Measurements from ENCODE around the gene SHISA8.

The SHISA8 gene

DNA sequence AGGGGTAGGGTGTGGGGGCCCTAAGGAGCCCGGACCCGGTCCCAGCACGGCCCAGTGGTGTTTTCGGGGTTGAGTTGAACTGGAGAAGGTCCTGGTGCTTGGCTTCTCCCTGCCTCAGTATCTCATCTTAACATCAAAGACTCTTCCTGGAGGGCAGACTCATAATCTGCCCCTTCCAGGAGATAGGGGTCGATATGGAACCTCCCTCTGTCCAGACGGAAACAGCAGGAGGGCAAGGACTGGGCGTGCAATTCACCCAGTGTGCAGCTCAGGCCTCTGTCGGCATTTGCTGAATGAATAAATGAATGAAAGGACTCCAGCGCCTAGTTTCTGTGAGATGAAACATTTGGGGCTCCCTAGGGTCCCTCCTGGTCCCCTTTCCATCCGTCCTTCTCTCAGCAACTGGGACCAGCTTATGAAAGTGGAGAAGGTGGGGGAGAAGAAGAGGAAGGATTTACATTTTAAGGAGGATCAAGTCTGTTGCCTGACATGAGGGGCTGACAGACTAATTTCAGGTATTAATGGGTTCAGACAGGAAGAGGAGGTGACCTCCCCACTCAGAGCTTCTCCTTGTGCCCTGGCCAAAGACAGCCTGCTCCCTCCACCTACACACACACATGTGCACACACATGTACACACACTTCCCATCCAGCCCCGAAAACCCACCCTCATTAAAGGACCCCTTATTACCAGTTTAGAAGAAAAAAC, 1.1 kb upstream of the SHISA8 start:
- DNase-seq (ENCODE audit: low read depth in 2 of 3, low spot score in 2 of 3), result no peak

DNA sequence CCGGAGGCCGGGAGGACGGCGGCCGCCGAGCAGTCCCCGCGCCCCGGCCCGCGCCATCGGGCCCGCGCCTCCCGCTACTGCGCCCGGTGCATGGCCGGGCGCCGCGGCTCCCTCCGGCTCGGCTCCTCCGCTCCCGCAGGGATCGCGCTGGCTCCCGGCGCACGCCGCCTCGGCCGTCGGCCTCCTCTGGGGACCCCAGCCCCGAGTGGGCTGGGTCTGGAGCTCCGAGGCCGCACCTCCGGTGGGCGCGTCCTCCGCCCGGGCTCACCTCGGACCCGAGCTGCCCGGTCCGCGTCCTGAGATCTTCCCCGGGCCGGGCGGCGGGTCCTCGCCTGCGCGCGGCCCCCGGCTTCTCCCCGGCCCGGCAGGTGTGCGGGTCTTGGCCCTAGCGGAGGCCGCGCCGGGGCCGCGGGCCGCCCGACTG, 251 bp downstream of the SHISA8 start:
- no peak for DNase-seq (ENCODE audit: low read depth in 2 of 3, low spot score in 2 of 3)

DNA sequence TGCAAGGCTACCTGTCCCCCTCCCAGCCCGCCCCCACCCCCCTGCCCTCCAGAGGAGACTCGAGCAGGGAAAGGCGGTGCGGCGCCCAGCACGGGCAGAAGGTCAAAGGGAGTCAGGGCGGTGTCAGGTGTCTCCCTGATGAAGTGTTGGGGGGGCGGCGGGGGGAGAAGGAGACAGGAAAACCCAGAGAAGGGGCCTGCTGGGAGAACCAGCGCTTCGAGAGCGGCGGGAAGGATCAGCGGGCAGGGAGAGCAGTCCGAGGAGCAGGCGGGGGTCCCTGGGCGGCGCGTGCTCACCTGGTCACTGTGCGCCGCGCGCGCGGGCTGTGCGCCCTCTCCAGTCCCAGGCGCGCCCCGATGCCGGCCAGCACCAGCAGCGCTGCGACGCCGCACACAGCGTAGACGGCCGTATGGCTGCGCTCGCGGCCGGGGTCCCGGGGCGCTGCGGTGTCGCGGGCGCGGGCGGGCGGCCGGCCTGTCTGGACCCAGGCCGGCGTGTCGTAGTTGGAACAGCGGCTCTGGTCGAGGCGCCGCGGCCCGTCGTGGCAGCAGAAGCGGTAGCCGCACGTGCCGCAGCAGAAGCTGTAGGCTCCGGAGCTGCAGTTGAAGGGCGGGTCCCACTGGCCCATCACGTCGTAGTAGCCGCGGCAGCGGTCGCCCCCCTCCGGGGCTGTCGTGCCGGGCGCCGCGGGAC, 886 bp downstream of the SHISA8 start:
- DNase-seq (ENCODE audit: low read depth in 2 of 3, low spot score in 2 of 3), result no peak

DNA sequence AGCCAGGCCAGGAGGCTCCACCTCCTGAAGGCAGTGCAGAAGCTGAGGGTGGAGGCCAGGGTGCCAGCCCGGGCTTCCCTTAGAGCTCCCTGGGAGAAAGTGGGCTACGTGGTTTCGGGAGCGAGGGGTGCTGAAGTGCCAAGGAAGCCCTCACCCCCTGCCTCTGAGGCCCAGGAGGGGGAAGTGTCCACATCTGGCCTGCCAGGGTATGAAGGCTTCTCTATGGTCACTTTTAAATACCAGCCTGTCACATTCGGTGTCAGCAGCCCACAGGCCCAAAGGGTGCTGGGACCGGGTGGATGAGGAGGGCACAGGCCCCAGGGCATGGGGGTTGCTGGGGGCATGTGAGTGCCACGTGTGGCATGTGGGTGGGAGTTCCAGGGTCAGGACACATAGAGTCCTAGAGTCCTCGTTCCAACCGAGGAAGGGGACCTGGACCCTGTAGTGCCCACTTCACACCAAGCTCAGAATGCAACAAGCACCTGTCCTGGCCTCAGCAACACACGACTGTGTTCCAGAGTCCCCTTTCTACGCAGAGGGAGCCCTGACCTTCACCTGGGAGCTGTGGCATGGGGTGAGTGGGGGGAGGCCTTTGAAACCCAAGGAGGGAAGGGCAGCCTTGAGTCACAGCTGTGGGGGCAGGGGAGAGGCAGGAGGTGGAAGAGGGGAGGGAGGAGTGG, 1.7 kb downstream of the SHISA8 start:
- DNase-seq (ENCODE audit: low read depth in 2 of 3, low spot score in 2 of 3), result no peak

DNA sequence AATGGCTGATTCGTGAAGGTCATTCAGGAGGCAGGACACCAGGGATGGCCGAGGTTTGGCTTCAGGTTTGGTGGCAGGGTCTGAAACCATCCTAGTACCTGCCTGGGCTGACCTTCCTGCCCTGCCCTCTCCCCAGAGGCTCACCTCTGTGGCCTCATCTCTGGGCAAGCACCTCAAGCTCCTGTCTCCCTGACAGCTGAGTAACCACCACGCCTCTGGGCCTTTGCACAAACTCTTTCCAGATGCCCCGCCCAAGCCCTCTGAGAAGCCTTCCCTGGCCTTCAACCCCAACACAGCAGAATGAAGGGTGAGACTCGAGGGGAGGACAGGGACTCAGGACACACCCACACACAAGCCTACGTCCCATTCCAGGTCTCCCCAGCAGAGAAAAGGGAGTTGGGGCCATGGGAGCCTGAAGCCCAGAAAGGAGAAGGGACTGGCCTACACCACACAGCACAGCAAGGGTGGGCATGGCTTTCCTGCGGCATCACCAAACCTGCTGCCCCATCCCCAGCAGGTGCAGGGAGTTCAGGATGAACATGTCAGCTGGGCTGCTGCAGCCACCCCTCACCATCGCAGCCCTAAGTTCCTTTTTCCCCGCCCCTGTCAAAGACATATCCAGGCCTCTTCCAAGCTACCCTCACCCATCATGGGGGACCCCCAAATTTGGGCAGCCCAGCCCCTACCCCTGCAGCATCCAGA, 2.4 kb downstream of the SHISA8 start:
- no peak for DNase-seq (ENCODE audit: low read depth in 2 of 3, low spot score in 2 of 3)

DNA sequence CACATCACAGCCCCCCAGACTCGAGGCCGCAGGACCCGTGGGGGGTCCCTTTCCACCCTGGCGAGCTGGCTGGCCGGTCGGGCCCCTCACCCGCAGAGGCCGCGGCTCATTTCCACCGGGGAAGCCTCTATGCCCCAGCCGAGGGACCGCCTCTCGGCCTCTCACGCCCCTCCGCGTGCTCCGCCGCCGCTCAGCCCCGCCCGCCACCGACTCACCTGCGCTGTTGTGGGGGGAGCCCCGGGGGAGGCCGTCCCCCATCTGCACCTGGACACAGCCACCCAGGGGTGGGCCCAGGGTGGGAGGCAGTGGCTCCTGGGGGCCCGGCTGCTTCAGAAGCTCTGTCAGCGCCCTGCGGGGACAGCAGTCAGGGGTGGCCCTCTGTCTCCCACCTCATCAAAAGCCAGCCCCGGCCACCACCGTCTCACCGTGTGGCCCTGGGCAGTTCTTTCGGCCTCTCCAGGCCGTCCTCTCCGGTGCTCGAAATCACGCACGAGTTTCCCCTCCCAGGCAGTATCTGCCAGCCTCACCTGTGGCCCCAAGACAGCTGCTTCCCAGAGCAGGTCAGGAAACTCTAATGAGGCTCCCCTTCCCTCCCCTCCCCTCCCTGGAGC, 3.8 kb downstream of the SHISA8 start:
- DNase-seq (ENCODE audit: low read depth in 2 of 3, low spot score in 2 of 3), result no peak

DNA sequence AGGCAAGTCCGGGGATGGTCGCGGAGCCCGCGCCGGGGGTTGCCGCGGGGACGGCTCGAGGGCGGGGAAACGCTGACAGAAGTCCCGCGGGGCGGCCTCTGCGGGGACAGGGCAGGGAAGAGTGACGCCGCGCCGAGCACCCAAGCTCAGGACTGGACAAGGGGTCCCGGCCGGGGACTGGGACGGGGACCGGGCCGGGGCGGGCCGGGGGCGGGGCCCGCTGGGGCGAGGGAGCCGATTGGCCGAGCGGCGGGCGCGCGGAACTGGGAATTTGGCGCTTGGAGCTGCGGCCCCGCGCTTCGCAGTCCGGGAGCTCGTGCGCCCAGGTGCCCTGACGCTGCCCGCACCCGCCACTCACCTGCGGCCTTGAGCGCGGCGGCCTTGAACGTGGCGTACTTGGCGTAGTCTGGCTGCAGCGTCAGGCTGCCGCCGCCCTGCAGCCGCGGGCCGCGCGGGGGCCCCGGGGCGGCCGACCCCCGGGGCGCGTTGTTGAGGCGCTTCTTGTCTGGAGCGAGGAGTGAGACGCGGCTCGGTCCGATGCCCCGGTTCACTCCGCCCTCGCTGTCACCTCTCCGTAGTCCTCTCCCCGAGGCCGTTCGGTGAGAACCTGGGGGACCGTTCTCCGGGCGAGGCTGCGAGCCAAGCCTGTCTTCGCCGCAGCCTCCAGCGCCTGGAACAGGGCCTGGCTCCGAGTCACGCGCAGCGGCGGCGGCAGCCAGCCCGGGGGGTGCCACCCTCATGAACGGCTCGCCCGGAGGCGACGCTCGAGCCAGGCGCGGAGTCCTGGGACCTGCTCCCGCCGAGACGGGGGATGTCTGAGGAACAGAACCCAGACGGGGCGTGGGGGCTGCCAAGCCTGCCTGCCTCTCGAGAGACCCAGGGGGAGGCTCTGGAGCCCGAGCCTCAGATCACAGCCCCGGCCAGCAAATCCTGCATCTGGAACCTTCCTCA, 4.5 kb downstream of the SHISA8 start:
- DNase-seq (ENCODE audit: low read depth in 2 of 3, low spot score in 2 of 3), result no peak

DNA sequence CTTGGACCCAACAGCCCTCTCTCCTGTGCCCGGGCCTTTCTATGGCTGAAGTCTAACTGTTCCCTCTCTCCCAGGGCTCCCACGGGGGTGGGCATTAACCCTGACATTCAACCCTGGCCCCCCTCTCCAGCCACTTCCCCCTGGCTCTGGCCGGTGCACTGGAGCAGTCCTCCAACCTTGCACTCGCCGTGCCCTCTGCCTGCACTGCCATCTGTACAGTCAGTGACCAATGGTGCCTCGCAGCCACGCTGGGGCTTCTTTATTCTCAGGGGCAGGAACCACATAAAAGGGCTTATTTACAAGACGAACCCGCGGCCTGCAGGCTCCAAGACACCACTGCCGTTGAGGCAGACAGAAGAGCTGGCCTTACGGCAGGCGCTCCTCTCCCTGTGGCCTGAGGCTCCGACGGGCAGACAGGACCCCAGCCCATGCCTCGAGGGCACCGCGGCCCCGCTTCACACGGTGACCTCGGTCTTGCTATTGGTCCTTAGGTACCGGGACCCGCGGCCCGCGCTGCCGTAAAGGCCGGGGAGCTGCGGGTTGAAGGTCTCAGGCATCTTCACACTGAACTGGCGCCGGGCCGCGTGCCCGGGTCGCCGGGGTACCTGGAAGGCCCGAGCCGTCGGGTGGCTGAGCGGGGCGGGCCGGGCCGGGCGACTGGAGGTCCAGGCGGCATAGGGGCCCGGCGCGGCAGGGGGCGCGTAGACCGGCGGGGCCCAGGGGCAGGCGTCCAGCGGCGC, 5.4 kb downstream of the SHISA8 start:
- no peak for DNase-seq (ENCODE audit: low read depth in 2 of 3, low spot score in 2 of 3)

DNA sequence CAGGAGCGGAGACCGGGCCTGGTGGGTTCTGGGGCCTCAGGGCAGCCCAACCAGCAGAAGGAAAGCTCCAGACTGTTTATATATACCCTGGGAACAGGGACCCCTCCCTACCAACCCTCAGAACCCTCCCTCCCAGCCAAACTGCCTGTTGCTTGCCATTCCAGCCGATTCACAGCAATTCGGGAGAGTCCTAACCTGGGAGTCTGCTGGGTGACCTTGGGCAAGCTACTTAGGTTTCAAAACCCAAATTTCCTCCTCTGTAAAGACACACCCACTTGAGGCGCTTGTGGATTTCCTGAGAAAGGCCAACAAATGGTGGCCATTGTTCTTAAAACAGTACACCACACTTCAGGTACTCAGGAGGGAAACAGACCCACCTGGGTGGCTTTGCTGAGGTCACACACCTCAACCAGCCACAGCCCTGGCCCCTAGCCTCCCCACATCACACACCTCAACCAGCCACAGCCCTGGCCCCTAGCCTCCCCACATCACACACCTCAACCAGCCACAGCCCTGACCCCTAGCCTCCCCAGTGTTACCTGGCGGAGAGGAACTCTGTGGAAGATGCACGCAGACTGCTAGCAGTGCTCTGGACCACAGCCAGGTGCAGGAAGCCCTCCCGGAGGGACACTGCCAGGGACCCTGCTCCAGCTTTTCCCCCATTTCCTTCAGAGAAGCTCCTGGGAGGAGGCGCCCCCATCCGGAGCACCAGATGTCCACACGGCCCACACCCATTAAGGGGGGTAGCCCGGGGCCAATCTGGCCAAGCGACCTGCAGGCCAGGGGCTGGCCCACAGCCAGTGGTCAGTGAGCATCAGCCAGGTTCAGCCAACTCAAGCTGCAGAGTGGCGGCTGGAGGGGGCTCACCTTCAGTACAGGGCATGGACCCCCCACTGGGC, 6.2 kb downstream of the SHISA8 start:
- no peak for DNase-seq (ENCODE audit: low read depth in 2 of 3, low spot score in 2 of 3)

DNA sequence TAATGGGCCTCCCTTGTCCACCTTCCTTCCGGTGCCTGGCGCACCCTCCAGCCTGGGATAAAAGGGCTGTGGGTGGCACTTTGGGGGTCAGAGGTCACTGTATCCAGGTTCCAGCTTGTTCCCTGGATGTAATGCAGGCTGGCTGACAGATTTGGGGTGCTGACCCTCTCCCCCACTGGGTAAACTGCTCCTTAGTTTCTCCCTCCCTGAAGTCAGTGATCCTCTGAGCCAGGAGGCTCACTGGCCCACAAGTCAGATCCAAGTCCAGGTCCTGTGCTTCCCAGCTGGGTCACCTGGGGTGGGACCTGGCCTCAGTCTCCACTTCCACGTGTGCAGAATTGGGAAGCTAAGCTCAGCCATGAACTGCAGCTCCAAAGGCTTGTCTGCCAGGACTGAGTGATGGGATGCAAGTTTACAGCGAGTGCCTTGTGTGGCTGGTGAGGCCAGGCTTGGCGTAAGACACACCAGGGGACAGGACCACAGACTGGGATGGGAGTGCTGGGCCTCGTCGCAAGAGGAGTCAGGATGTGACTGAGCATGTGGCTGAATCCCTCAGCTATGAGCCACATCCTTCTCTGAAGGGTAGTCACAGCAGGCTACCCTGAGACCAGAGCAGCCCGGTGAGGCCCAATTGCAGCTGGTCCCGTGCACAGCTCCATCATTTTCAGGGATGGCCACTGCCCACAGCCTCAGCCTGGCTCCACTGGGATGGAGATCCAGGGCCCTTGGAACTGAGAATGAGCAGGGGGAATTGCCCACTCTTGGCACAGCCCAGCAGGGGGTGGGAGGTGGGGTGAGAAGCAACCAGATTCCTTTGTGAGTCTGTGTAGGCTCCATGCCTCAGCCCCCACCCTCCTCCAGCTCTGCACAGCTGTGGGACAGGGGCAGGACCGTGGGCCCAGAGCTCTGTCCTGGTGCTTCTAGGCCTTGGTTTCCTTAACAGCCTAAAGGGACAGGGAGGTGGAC, 7.2 kb downstream of the SHISA8 start:
- DNase-seq (ENCODE audit: low read depth in 2 of 3, low spot score in 2 of 3), result no peak

DNA sequence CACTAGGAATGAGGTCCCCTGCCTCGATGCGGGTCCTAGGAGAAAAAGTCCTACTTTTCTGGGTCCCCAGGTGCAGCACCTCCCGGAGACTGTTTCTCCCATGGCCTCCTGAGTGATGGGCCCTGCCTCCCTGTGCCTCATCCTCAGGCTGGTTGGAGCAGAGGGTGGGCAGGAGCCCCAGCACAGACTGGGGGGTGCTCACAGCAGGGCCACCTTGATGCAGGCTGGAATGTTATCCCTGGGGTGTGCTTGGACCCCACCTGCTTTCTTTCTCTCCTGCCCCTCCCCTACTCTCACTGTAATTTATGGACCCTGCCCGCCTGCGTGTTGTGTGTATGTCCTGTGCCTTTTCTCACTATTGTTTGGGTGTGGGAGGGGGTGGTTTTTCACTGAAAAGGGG, 8.1 kb downstream of the SHISA8 start:
- DNase-seq (ENCODE audit: low read depth in 2 of 3, low spot score in 2 of 3), result no peak

DNA sequence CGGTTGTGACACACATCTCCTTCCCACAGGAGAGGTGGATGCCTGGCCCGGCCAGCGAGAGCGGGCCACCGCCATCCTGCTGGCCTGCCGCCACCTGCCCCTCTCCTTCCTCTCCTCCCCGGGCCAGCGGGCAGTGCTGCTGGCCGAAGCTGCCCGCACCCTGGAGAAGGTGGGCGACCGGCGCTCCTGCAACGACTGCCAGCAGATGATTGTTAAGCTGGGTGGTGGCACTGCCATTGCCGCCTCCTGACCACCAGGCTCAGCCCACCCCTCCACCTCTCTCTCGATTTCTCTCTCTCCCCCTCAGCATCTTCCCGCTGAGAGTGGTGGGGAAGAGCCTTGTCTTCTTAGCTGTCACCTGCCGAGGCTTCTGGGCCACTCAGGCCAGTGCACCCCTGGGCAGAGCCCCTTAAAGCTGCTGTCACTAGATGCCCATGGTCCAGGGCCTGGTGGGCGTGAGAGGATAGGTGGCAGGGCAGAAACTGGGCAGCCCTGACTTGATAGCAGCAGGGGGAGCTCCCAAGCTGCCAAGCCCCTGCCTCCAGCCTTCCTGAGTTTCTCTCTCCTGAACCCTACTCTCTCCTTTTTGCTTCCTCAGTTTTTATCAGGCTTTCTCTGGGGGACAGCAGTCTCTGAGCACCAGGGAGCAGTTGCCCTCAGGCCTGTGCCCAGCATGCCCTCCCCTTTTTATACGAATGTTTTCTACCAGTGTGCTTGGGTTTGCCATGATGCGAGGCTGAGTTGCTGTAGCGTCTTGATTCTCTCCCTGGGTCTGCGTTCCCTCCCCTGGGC, 9.3 kb downstream of the SHISA8 start:
- no peak for DNase-seq (ENCODE audit: low read depth in 2 of 3, low spot score in 2 of 3)

DNA sequence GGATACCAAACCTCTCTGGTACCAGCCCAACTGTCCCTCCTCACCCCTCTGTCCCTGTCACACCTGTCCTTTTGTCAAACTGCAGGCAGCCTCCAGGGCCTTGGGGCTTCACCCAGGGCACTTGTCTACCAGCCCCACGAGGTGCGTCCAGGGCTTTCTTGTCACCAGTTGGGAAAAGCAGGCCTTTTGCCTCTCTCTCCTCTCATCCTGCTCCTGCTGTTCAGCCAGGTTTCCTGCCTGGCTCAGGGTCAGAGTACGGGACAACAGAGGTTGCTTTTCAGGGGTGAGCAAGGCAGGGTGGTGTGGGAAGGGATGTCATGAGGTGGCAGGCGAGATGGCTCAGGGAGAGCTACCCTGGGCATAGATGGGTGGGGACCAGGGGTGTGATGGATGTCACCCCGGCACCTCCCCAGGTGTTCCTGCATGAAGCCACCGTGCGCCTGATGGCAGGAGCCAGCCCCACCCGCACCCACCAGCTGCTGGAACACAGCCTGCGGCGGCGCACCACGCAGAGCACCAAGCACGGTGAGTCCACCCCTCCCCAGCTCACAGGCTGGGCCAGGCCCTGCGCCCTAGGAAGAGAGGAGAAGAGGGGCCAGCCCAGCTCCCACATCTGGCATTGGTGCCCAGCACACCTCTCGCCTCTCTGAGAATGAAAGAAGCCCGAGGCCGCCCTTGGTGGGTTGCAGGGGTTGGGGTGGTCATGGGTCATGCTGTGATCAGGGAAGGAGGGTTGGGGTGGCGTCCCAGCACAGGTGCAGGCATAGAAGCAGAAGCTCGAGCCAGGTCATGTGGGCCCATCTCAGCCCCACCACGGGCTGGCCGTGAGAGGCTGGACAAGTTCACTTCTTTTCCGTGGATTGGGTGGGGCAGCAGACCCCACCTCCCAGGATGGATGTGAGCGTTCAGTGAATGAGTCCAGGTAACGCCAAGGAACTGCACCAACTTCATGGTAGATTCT, 10.1 kb downstream of the SHISA8 start:
- no peak for DNase-seq (ENCODE audit: low read depth in 2 of 3, low spot score in 2 of 3)

DNA sequence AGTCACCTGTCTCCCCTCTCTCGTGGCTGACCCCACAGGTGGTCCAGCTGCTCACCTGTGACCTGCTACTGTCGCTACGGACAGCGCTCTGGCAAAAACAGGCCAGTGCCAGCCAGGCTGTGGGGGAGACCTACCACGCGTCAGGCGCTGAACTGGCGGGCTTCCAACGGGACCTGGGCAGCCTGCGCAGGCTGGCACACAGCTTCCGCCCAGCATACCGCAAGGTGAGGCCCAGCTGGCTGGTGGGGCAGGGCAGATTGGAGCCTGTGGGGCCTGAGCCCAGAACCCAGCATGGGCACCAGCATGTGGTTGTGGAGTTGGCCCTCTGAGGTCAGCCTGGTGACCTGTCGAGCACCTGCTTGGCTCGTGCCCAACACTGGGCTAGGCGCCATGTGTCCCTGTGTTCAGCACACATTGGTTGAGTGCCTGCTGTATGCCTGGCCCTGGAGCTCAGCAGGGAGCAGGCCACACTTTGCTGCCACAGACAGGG, 11.9 kb downstream of the SHISA8 start:
- no peak for DNase-seq (ENCODE audit: low read depth in 2 of 3, low spot score in 2 of 3)

DNA sequence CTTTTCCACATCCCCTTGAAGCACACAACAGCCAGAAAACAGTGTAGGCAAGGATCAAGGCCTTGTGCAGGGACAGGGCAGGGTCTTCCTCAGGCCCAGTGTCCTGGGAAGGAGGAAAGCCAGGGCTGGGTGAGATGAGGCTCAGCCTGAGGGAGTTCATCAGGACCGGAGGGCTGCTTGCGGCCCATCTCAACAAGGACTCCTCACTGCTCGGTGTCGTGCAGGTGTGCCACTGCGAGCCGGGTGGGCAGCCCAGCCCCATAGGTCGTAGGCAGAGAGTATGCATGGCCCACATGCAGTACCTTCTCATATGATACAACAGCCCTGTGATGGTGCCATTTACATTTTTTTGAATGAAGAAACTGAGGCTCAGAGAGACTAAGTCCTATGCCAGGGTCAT, 12.9 kb downstream of the SHISA8 start:
- DNase-seq (ENCODE audit: low read depth in 2 of 3, low spot score in 2 of 3), result no peak

All from activated CD8-positive, alpha-beta memory T cell treated with anti-CD3 and anti-CD28 coated beads for 48 hours (primary cell).